ENCODE results near the gene RYR3.

Gene RYR3

DNA sequence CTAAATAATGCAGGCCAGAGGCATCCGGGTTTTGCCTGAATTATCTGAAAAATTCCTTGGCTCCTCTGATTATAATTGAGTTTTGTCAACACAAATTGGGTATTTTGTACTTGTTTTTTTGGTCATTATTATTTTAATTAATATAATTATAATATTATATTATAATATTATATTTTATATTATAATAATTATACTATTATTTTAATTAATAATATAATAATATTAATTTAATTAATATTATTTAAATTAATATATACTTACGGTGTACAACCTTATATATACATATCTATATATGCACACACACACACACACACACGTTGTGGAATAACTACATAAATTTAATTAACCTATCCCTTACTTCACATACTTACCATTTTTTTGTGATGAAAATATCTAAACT, 73.5 kb downstream of the RYR3 start:
- DNase-seq (ENCODE audit: low read depth) = no peak

DNA sequence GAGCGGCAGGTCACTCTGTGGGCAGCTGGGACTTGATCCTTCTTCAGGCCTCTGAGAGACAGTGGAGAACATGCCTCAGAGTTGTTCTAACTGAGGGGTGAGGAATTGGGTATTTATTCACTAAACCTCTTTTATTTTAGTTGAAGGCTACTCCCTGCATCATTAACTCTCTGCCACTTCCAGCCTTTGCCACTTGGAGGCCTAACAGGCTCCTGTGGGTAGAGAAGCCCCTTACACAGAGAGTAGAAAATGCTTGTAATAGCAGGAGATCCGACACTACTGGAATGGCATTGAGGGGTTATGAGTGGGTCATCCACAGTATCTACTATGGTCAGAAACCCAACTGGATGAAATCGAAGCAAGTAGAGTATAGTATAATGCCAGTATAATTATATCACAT, 81.7 kb downstream of the RYR3 start:
- no peak for DNase-seq (ENCODE audit: low read depth)

GRCh38 chr15:33393546-33393945, 82.8 kb downstream of the RYR3 start:
- DNase-seq (ENCODE audit: low read depth) = no peak

GRCh38 chr15:33395321-33395720, 84.6 kb downstream of the RYR3 start:
- DNase-seq (ENCODE audit: low read depth) = no peak

- DNase-seq (ENCODE audit: low read depth) = no peak
These were observed 85.1 kb downstream of the RYR3 start for GRCh38 chr15:33395846-33396245.

DNA sequence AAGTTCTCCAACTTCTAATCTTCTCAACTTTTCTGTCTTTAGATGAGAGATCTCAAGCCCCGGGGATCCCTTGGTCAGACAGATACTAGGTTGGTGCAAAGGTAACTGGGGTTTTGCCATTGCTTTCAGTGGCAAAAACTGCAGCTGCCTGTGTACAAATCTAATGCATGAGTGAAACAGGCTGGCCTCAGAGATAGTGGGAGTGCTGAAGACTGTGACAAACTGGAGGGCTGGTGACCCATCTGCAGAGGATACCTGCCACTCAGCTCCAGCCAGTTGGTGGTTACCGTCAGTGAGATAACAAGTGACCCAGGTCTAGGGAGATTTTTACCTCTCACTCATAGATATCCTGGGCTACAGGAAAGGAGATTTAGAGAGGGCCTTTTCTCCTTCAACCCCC, 85.7 kb downstream of the RYR3 start:
- no peak for DNase-seq (ENCODE audit: low read depth)

DNA sequence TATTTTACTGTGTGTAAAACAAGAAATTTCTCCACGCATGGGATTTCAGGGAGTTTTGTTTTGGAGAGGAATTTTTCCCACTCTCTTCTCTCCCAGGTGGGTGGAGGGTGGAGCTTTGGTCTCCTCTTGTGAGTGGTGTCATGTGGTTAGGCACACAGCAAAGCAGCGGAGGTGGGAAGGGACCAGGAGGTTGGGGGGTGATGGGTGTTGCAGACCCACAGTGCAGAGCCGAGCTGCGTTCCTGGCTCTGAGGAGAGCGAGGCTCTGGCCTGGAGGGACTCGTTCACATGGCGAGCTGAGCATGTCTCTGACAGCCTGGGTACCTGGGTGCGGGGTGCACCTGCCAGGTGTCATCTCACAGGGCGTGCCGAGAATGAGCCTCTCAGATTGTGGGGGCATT, 87.8 kb downstream of the RYR3 start:
- DNase-seq (ENCODE audit: low read depth) = no peak

DNA sequence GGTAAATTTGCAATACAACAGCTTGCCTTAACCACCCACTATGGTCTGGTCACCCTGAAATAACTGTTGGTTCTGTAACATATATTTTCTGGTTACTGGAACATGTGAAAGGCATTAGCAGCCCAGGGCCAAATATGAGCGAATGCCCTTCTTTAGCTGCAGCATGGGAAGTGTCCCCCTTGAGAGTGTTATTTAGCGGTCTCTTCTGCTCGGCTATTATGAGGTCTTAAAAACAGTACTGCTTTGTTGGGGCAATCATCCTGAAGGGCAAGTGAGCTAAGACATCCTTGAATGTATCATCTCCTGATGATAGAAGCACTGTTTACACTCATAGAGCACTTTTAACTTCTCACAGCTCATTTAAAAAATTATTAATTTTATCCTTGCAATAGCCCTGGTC, 90.2 kb downstream of the RYR3 start:
- DNase-seq (ENCODE audit: low read depth) = no peak

DNA sequence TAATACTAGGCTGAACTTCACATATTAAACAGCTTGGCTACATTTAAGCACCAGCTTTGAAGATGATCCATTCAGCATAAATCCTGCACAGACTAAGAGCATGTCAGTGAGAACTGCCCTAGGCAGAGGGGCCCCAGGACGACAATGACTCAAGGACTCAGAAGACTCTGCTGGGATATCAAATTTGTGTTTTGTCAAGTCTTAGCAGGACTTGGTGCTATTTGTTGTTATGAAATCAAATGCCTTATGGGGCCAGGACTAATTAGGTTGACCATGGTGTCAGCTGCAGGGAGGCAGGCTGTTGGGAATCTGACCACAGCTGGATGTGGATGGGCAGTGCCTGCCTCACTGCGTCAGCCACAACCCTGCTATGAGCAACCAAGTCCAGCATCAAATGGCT, 91.8 kb downstream of the RYR3 start:
- no peak for DNase-seq (ENCODE audit: low read depth)

DNA sequence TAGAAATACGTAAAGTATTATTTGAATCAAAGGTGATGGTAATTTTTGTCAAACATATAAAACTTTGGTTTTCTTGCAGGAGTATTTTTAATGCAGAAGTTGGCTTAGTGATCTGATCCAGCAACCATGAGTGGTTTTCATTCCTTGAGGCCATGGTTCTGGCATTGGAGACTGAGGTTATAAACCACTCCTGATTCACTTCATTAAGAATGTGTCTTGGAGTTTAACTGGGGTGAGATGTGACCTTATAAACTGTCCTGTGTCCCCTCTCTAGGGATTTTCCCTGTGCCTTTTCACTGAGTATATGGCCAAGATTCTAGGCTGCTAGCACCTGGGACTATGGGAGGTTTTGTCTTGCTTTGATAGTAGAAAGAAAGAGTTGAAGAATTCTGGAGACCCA, 94.3 kb downstream of the RYR3 start:
- DNase-seq (ENCODE audit: low read depth) = no peak

- no peak for DNase-seq (ENCODE audit: low read depth)
These were observed 101.1 kb downstream of the RYR3 start for GRCh38 chr15:33411596-33412540.

DNA sequence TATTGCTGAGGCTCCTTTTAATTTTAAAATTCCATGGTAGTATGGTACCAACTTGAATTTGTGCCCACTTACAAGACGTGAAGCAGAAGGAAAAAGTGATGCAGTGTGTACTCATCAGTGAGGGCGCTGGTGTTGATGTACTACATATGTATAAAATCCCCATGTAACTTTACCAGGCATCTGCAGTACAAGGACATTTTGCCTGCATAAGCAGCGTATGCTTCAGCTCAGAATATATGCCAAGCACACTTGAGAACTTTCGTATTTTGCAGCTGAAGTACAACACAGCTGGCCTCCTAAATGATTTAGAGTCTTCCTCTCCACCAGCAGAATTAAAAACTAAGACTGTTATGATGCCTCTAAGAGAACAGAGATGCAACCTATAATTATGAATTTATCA, 108.9 kb downstream of the RYR3 start:
- DNase-seq (ENCODE audit: low read depth) = no peak

DNA sequence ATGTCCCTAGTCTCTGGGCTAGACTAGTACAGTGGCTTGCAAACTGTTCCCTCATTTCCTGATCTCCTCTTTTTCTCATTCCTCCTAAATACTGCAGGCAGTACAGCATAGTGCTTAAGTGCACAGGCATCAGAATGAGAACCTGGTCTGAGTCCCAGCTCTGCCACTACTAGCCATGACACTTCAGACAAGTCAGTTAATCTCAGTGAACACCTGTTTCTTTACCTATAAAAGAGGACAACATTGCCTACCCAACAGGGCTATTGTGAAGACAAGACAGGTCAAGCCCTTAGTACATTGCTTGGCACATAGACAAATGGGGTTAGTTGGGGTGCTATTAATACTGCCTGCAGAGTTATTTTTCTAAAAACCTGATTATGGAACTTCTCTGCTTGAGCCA, 113.3 kb downstream of the RYR3 start:
- DNase-seq (ENCODE audit: low read depth) = no peak

DNA sequence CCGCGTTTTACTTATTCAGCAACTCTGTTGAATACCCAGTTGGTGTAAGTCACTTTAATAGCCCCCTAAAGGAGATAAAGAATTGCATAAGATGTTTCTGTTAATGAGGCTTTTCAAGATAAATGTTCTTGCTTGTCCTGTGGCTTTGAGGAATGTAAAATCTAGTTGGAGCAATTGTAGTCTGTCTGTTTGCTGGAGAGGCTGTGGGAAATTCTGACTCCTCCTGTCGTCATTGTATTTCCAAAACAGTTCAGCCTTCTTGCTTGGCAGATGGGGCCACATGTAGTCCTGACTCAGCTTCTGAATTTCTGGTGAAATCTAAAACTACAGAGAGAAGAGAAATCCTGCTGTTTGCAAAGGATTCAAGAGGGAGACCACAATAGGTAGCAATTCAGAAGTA, 114.4 kb downstream of the RYR3 start:
- peak; percentile 27 for DNase-seq (ENCODE audit: low read depth)

DNA sequence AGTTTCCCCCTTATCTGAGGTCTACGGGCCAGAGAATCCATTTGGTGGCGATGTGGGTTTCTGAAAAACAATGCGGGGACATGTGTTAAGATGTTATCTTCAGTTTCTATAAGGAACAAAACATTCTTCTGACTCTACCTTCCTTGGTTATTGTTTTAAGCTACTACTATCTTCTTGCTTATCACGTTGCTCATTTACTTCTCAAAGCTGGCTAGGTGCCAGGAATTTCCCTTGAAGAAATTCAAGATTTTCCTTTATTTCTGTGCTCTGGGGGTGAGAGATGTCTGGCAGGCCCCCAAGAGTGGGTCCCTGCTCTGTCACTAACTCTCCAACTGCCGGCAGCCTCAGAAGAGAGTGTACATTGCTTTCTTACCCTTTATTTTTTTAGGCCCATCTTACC, 119.8 kb downstream of the RYR3 start:
- no peak for DNase-seq (ENCODE audit: low read depth)

- no peak for DNase-seq (ENCODE audit: low read depth)
These were observed 123.1 kb downstream of the RYR3 start for GRCh38 chr15:33433821-33434220.

- no peak for DNase-seq (ENCODE audit: low read depth)
These were observed 127.6 kb downstream of the RYR3 start for GRCh38 chr15:33438396-33438795.

GRCh38 chr15:33440900-33441299, 130.1 kb downstream of the RYR3 start:
- DNase-seq (ENCODE audit: low read depth) = no peak

DNA sequence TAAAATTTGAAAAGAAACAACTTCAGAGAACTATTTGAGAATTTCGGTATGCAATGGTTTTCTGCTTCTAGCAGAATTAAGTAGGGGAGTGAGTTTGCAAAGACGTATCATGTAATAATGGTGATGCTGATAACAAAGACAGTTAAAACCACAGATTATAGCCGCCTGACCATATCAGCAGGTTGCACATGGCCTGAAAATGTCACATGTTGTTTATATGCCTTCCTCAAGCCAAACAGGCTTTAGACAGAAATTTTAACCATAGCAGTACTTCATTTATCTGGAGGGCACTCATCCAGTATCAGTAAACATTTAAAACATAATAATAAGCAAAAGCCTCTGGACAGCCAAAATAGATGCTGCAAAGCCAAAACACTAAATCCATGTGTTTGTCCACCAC, 131.7 kb downstream of the RYR3 start:
- DNase-seq (ENCODE audit: low read depth) = no peak

GRCh38 chr15:33443708-33444107, 132.9 kb downstream of the RYR3 start:
- no peak for DNase-seq (ENCODE audit: low read depth)

GRCh38 chr15:33445984-33446383, 135.2 kb downstream of the RYR3 start:
- no peak for DNase-seq (ENCODE audit: low read depth)

DNA sequence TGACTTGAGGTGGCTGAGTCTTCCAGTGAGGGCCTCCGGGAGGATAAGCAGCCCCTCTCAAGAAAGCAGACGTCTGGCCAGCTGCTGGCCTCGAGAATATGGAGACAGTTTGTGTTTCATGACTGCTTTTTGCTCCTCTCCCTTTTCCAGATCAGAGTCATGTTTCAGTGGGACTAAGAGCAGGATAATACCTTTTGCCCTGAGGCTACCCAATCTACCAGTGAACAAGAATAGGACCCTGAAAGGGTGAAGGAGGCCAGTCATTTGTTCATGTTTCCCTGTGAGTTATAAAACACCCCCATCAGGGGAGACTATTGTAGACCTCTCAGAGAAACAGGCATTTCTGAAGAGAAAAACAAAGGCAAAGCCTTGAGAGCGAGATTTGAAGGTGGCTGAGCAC, 137.4 kb downstream of the RYR3 start:
- DNase-seq (ENCODE audit: low read depth) = no peak

- DNase-seq (ENCODE audit: low read depth) = no peak
These were observed 138.3 kb downstream of the RYR3 start for GRCh38 chr15:33448961-33449606.

DNA sequence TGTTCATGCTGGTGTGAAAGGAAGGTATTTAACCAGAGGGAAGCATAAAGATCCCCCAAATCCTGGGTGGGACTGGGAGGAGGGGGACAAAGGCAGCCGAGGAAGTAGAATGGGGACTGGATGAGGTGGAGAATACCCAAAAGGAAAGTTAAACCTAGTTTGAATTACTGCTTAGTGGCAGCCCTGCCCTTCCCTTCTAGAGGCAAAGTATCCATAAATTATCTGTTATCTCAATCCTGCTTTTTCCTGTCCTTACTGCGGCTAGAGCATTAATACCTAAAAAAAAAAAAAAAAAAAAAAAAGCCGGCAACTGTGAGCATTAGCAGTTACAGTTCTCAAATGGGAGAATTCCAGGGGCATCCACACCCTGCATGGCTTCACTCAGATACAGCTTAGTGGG, 139.0 kb downstream of the RYR3 start:
- DNase-seq (ENCODE audit: low read depth) = no peak
